Endodermal cell (in vitro differentiated cells): ENCODE results near the gene GNAO1. TPM values are rescaled to one million over a fixed set of nuclear protein-coding genes. Genes with fewer than 3 reads are reported as not detected.

Experiments used
- DNase-seq: peaks from one replicate; pipeline ENCODE4 v3.0.0-alpha.2; 2017
- H3K27ac ChIP-seq: 2 replicates; pipeline ENCODE4 v1.5.1; 2013; ENCODE audit warnings: mild to moderate bottlenecking, low read depth, low read length, moderate library complexity
- H3K27me3 ChIP-seq: 2 replicates; pipeline ENCODE4 v1.6.1; 2013; ENCODE audit warnings: mild to moderate bottlenecking, low read length, moderate library complexity; ENCODE audit not compliant: insufficient read depth, control insufficient read depth, poor library complexity, severe bottlenecking
- H3K36me3 ChIP-seq: 2 replicates; pipeline ENCODE4 v1.7.0; 2013; ENCODE audit warnings: mild to moderate bottlenecking, low read length, moderate library complexity; ENCODE audit not compliant: control insufficient read depth, insufficient read depth
- H3K4me1 ChIP-seq: one replicate; pipeline ENCODE4 v1.7.0; 2013; ENCODE audit warnings: low read length; ENCODE audit not compliant: control insufficient read depth, insufficient read depth
- H3K4me3 ChIP-seq: 2 replicates; pipeline ENCODE4 v1.5.1; 2013; ENCODE audit warnings: mild to moderate bottlenecking, low read length, moderate library complexity
- H3K9ac ChIP-seq: 2 replicates; pipeline ENCODE4 v1.6.1; 2013; ENCODE audit warnings: mild to moderate bottlenecking, low read length, moderate library complexity; ENCODE audit not compliant: poor library complexity, severe bottlenecking; ENCODE audit errors: extremely low read depth
- H3K9me3 ChIP-seq: 2 replicates; pipeline ENCODE4 v1.6.1; 2013; ENCODE audit warnings: mild to moderate bottlenecking, low read length, moderate library complexity; ENCODE audit not compliant: control insufficient read depth
- H3K27ac Mint-ChIP-seq: 2 replicates; pipeline ENCODE4 v1.8.0; 2020; ENCODE audit warnings: mixed read lengths
- H3K27me3 Mint-ChIP-seq: 2 replicates; pipeline ENCODE4 v1.8.0; 2021; ENCODE audit warnings: mild to moderate bottlenecking, mixed read lengths; ENCODE audit not compliant: insufficient read depth
- H3K36me3 Mint-ChIP-seq: 2 replicates; pipeline ENCODE4 v1.8.0; 2020; ENCODE audit warnings: low read depth, mixed read lengths
- H3K4me1 Mint-ChIP-seq: 2 replicates; pipeline ENCODE4 v1.8.0; 2020; ENCODE audit warnings: mixed read lengths
- H3K4me3 Mint-ChIP-seq: 2 replicates; pipeline ENCODE4 v1.8.0; 2020; ENCODE audit warnings: mild to moderate bottlenecking, moderate library complexity, mixed read lengths
- H3K9me3 Mint-ChIP-seq: 2 replicates; pipeline ENCODE4 v1.8.0; 2020; ENCODE audit warnings: mild to moderate bottlenecking, mixed read lengths
- CTCF ChIP-seq: fragments of 200-600 bp; sonication (generic); conservative IDR thresholded peaks from 2 replicates; pipeline ENCODE4 v1.5.0; 2021; ENCODE audit warnings: antibody characterized with exemption, mild to moderate bottlenecking
- WGBS, 2 experiments: methylation state at CpG; one replicate each; pipeline versions ENCODE4 v1.1.5 to v1.1.7; 2013; ENCODE audit warnings: missing lambda C conversion rate in 2 of 2, mixed read lengths in 1 of 2; ENCODE audit not compliant: insufficient coverage in 1 of 2, insufficient read length in 1 of 2; 5-methylcytosine and 5-hydroxymethylcytosine counted together
- total RNA-seq, 2 donors: library from RNA; stranded (reverse); fragmentation: NEBNext Ultra II Directional in 1 of 2; extraction: Animal tissue kit (Norgen Biotek cat#: 25700) in 1 of 2; gene quantifications; 2 replicates in 1 of 2; 3 replicates in 1 of 2; pipeline ENCODE4 v1.2.1, GENCODE V29; 2021

Gene GNAO1
- total RNA-seq, 2 donors from 2014 or later = 2.7 to 7.1 TPM

DNA sequence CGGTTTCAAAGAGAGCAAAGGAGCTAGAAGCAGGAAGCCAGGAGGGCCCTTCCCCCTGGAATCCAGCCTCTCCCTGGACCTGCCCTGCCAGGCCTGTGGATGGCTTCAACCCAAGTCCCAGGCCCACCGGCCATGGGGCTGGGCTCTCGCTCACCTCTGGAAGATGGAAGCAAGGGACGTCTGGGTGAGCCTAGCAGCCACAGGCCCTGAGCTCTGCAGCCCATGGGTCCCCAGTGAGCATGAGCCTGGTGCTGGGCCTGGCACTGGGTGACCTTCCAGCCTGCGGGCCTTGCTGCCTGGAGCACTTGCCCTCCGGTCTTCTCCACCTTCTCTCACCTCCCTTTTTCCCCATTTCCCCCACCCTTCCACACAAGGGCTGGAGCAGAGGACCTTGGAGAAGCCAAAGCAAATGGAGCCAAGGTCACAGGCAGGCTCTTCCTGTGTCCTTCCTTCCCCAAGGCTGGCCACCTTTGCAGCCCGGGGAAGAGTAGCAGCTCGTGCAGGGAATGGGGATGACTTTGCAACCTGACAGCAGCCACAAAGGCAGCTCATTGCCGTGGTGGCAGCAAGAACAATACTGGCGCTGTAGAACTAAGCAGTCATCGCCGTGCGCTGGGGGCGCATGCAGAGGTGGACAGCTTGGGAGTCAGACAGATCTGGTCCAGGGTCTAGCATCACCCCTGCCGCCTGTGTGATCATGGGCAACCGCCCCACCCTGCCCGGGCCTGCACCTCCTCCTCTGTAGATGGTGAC is 147.5 kb downstream of the GNAO1 start:
- Mint-ChIP-seq H3K4me3 (no peak overlapping the region), H3K9me3 (no peaks in the 10 kb centered on the region), H3K27ac (no peak overlapping the region), H3K4me1 (no peaks in the 10 kb centered on the region), H3K36me3 (no peaks in the 10 kb centered on the region), H3K27me3 (no peaks in the 10 kb centered on the region)
- H3K4me1 ChIP-seq = no peaks in the 10 kb centered on the region
- WGBS, 2 experiments = 92 to 99% methylated on average over 10 to 17 of the region's 17 CpGs
- H3K4me3 ChIP-seq = no peak overlapping the region
- no peak for DNase-seq
- TF ChIP-seq CTCF = no peak
- no peaks in the 10 kb centered on the region for H3K9me3 ChIP-seq
- H3K9ac ChIP-seq = no peak overlapping the region
- H3K36me3 ChIP-seq = no peaks in the 10 kb centered on the region
- no peaks in the 10 kb centered on the region for H3K27me3 ChIP-seq
- H3K27ac ChIP-seq = no peak overlapping the region

- Mint-ChIP-seq H3K27me3 (no peaks in the 10 kb centered on the region), H3K36me3 (no peaks in the 10 kb centered on the region), H3K4me1 (no peaks in the 10 kb centered on the region), H3K4me3 (no peak overlapping the region), H3K27ac (no peak overlapping the region), H3K9me3 (no peaks in the 10 kb centered on the region)
- no peak for DNase-seq
- no peak overlapping the region for H3K4me3 ChIP-seq
- TF ChIP-seq CTCF = no peak
- H3K27ac ChIP-seq = no peak overlapping the region
- no peaks in the 10 kb centered on the region for H3K27me3 ChIP-seq
- no peaks in the 10 kb centered on the region for H3K9me3 ChIP-seq
- no peaks in the 10 kb centered on the region for H3K4me1 ChIP-seq
- 95 to 96% methylated on average over 15 to 17 of the region's 17 CpGs for WGBS, 2 experiments
- H3K9ac ChIP-seq = no peak overlapping the region
- no peaks in the 10 kb centered on the region for H3K36me3 ChIP-seq
Observed at GRCh38 chr16:56339431-56340195, 148.3 kb downstream of the GNAO1 start.

- Histone ChIP-seq H3K9ac (no peak overlapping the region), H3K9me3 (no peaks in the 10 kb centered on the region), H3K4me1 (no peaks in the 10 kb centered on the region), H3K4me3 (no peak overlapping the region), H3K27me3 (no peaks in the 10 kb centered on the region), H3K36me3 (no peaks in the 10 kb centered on the region), H3K27ac (no peak overlapping the region)
- Mint-ChIP-seq H3K4me1 (no peaks in the 10 kb centered on the region), H3K36me3 (no peaks in the 10 kb centered on the region), H3K27me3 (no peaks in the 10 kb centered on the region), H3K27ac (no peak overlapping the region), H3K4me3 (no peak overlapping the region), H3K9me3 (no peaks in the 10 kb centered on the region)
- no peak for TF ChIP-seq CTCF
- 93 to 95% methylated on average over 20 to 23 of the region's 23 CpGs for WGBS, 2 experiments
- no peak for DNase-seq
Observed at GRCh38 chr16:56340416-56340815, 149.1 kb downstream of the GNAO1 start.
